GM12878 (cell line): ENCODE data around the gene LTBP3. TPM values are rescaled to one million over a fixed set of nuclear protein-coding genes. Genes with fewer than 3 reads are reported as not detected.

Experiments used
- ATAC-seq: fragments of 200-7000 bp; cut with Tn5 transposase; 3 replicates; pipeline ENCODE4 v1.9.1; 2020; ENCODE audit warnings: mild to moderate bottlenecking, moderate library complexity
- BruUV-seq: library from RNA; stranded (reverse); fragments of 400-500 nt; replicated peaks from 2 replicates; lab custom pipeline; 2021; lab: Mats Ljungman, UMichigan
- CTCF ChIA-PET: fragments of 300-600 bp; sonication (Branson Sonifier 250); formaldehyde crosslinking; extraction: SDS; loops from one replicate; lab custom pipeline; 2021; ENCODE audit warnings: inconsistent platforms; lab: Yijun Ruan, JAX
- POLR2A ChIA-PET: fragments of 350-600 bp; formaldehyde crosslinking; extraction: SDS; loops from one replicate; lab custom pipeline; 2021; ENCODE audit warnings: inconsistent platforms; lab: Charles Lee
- RAD21 ChIA-PET: fragments of 300-600 bp; sonication (Branson Sonifier 250); formaldehyde crosslinking; loops from one replicate; lab custom pipeline; 2023; ENCODE audit warnings: antibody characterized with exemption; ENCODE audit not compliant: unreplicated experiment; lab: Charles Lee
- SMC1A ChIA-PET: fragments of 300-600 bp; sonication (Branson Sonifier 250); formaldehyde crosslinking; loops from one replicate; lab custom pipeline; 2023; ENCODE audit not compliant: unreplicated experiment, uncharacterized antibody; lab: Charles Lee
- DNase-seq: peaks from one replicate; pipeline ENCODE4 v3.0.0-alpha.2; 2011; ENCODE audit warnings: low read depth, low spot score
- FAIRE-seq: peaks from 3 replicates; lab custom pipeline; 2011; peaks lifted over from hg19 to GRCh38; lab: Jason Lieb, UNC
- H2AFZ ChIP-seq: 2 replicates; pipeline ENCODE4 v1.6.0; 2011; ENCODE audit warnings: low read depth, low read length, control low read depth; ENCODE audit not compliant: control insufficient read depth
- H3K27ac ChIP-seq: 2 replicates; pipeline ENCODE4 v1.5.1; 2011; ENCODE audit warnings: control low read depth; ENCODE audit not compliant: control insufficient read depth, insufficient read depth
- H3K27me3 ChIP-seq, 2 experiments: replicated peaks in 1 of 2; 2 replicates each; pipeline versions ENCODE4 v1.6.0 to v1.6.1; 2011; ENCODE audit warnings: low read length in 1 of 2; ENCODE audit not compliant: control insufficient read depth in 2 of 2, insufficient read depth in 2 of 2
- H3K36me3 ChIP-seq, 2 experiments: 2 replicates each; pipeline ENCODE4 v1.5.1; 2011; ENCODE audit warnings: low read length in 1 of 2; ENCODE audit not compliant: control insufficient read depth in 2 of 2, insufficient read depth in 2 of 2
- H3K4me1 ChIP-seq: 2 replicates; pipeline ENCODE4 v1.6.1; 2011; ENCODE audit warnings: mild to moderate bottlenecking, low read length, moderate library complexity, mixed read lengths; ENCODE audit not compliant: control insufficient read depth, insufficient read depth
- H3K4me2 ChIP-seq: 2 replicates; pipeline ENCODE4 v1.6.0; 2011; ENCODE audit warnings: control low read depth; ENCODE audit not compliant: control insufficient read depth, insufficient read depth
- H3K4me3 ChIP-seq: fragments of 200-600 bp; sonication (generic); 2 replicates; pipeline ENCODE4 v1.5.1; 2016
- H3K79me2 ChIP-seq: 2 replicates; pipeline ENCODE4 v1.6.0; 2011; ENCODE audit warnings: low read length; ENCODE audit not compliant: control insufficient read depth, insufficient read depth
- H3K9ac ChIP-seq: 2 replicates; pipeline ENCODE4 v1.8.0; 2011; ENCODE audit warnings: low read length, control low read depth, mixed read lengths; ENCODE audit not compliant: control insufficient read depth, insufficient read depth
- H3K9me3 ChIP-seq: replicated peaks from 3 replicates; pipeline ENCODE4 v1.5.1; 2011; ENCODE audit warnings: mild to moderate bottlenecking, low read length; ENCODE audit not compliant: control insufficient read depth, insufficient read depth
- H4K20me1 ChIP-seq: 2 replicates; pipeline ENCODE4 v1.6.0; 2011; ENCODE audit not compliant: control insufficient read depth, insufficient read depth
- BACH1 ChIP-seq: fragments of 450-650 bp; IDR thresholded peaks from 2 replicates; pipeline ENCODE4 v1.6.1; 2017; ENCODE audit warnings: mild to moderate bottlenecking, borderline replicate concordance
- BHLHE40 ChIP-seq, 2 experiments: fragments of 450-650 bp in 1 of 2; IDR thresholded peaks; 2 replicates each; pipeline ENCODE4 v1.6.1; 2011 to 2017; ENCODE audit warnings: low read depth in 2 of 2, borderline replicate concordance in 1 of 2, improper control_type of control experiment in 1 of 2, low read length in 1 of 2, mild to moderate bottlenecking in 1 of 2
- CBFB ChIP-seq: IDR thresholded peaks from 2 replicates; pipeline ENCODE4 v1.6.1; 2016; ENCODE audit warnings: antibody characterized with exemption, low read depth
- DPF2 ChIP-seq: fragments of 450-650 bp; IDR thresholded peaks from 2 replicates; pipeline ENCODE4 v1.6.1; 2017; ENCODE audit warnings: mild to moderate bottlenecking
- EGR1 ChIP-seq, 2 experiments: IDR thresholded peaks; 1 replicate in 1 of 2; 2 replicates in 1 of 2; pipeline ENCODE4 v1.6.1; 2011 to 2012; ENCODE audit warnings: low read depth in 2 of 2, low read length in 2 of 2, borderline replicate concordance in 1 of 2, mild to moderate bottlenecking in 1 of 2, moderate library complexity in 1 of 2
- GATAD2B ChIP-seq: fragments of 450-650 bp; conservative IDR thresholded peaks from 2 replicates; pipeline ENCODE4 v1.6.1; 2017; ENCODE audit warnings: low read depth, mild to moderate bottlenecking, moderate library complexity
- HDGF ChIP-seq: fragments of 450-650 bp; IDR thresholded peaks from 2 replicates; pipeline ENCODE4 v1.6.1; 2016; ENCODE audit warnings: antibody characterized with exemption
- IKZF1 ChIP-seq: fragments of 450-650 bp; conservative IDR thresholded peaks from 2 replicates; pipeline ENCODE4 v1.6.1; 2017; ENCODE audit warnings: antibody characterized with exemption, mild to moderate bottlenecking
- KAT2A ChIP-seq: conservative IDR thresholded peaks from 2 replicates; pipeline ENCODE4 v1.6.1; 2011; ENCODE audit warnings: low read depth, low read length; ENCODE audit not compliant: control insufficient read depth
- LARP7 ChIP-seq: fragments of 450-650 bp; IDR thresholded peaks from 2 replicates; pipeline ENCODE4 v1.6.1; 2017; ENCODE audit warnings: mild to moderate bottlenecking
- MEF2B ChIP-seq: fragments of 450-650 bp; IDR thresholded peaks from 2 replicates; pipeline ENCODE4 v1.6.1; 2018; ENCODE audit warnings: mild to moderate bottlenecking, moderate library complexity; ENCODE audit not compliant: partially characterized antibody, poor library complexity, severe bottlenecking
- NR2F1 ChIP-seq: fragments of 450-650 bp; conservative IDR thresholded peaks from 2 replicates; pipeline ENCODE4 v1.6.1; 2017; ENCODE audit warnings: mild to moderate bottlenecking
- POLR2A ChIP-seq: IDR thresholded peaks from 2 replicates; pipeline ENCODE4 v1.6.1; 2011; ENCODE audit warnings: low read depth, mild to moderate bottlenecking, low read length
- RELA ChIP-seq: fragments of 450-650 bp; IDR thresholded peaks from 2 replicates; pipeline ENCODE4 v1.8.0; 2014; ENCODE audit warnings: borderline replicate concordance; ENCODE audit not compliant: partially characterized antibody
- RUNX3 ChIP-seq: IDR thresholded peaks from 2 replicates; pipeline ENCODE4 v1.6.1; 2012; ENCODE audit warnings: low read length, inconsistent platforms
- SIN3A ChIP-seq: IDR thresholded peaks from 2 replicates; pipeline ENCODE4 v1.6.1; 2012; ENCODE audit warnings: low read depth, low read length, improper control_type of control experiment
- SMARCA5 ChIP-seq: fragments of 450-650 bp; IDR thresholded peaks from 2 replicates; pipeline ENCODE4 v1.6.1; 2017; ENCODE audit warnings: mild to moderate bottlenecking
- SP1 ChIP-seq: IDR thresholded peaks from one replicate; pipeline ENCODE4 v1.6.1; 2011; ENCODE audit warnings: low read depth, low read length
- SREBF1 ChIP-seq: IDR thresholded peaks from 2 replicates; pipeline ENCODE4 v1.6.1; 2012; ENCODE audit warnings: mild to moderate bottlenecking, low read length
- STAT1 ChIP-seq: fragments of 450-650 bp; conservative IDR thresholded peaks from 2 replicates; pipeline ENCODE4 v1.6.1; 2014; ENCODE audit warnings: antibody characterized with exemption, mild to moderate bottlenecking
- TBL1XR1 ChIP-seq: IDR thresholded peaks from 2 replicates; pipeline ENCODE4 v1.6.1; 2012; ENCODE audit warnings: low read depth, low read length, improper control_type of control experiment
- TCF7 ChIP-seq: IDR thresholded peaks from 2 replicates; pipeline ENCODE4 v1.6.1; 2014; ENCODE audit warnings: antibody characterized with exemption, borderline replicate concordance
- ZNF207 ChIP-seq: fragments of 450-650 bp; IDR thresholded peaks from 2 replicates; pipeline ENCODE4 v1.6.1; 2014; ENCODE audit warnings: antibody characterized with exemption, mild to moderate bottlenecking, borderline replicate concordance
- ZNF217 ChIP-seq: fragments of 450-650 bp; IDR thresholded peaks from 2 replicates; pipeline ENCODE4 v1.6.1; 2017; ENCODE audit warnings: antibody characterized with exemption, mild to moderate bottlenecking
- ZSCAN29 ChIP-seq: fragments of 450-650 bp; IDR thresholded peaks from 2 replicates; pipeline ENCODE4 v1.6.1; 2017; ENCODE audit warnings: mild to moderate bottlenecking, moderate library complexity
- WGBS: methylation state at CpG from one replicate; pipeline ENCODE4 v1.1.6; 2016; ENCODE audit warnings: low lambda C conversion rate; ENCODE audit not compliant: insufficient replicate concordance, insufficient coverage; ENCODE audit errors: missing lambda C conversion rate; 5-methylcytosine and 5-hydroxymethylcytosine counted together
- in situ Hi-C: fragments of 300-500 bp; cut with MboI; formaldehyde crosslinking; loops from 9 replicates; pipeline ENCODE4 v1.14.3; 2018; ENCODE audit warnings: mixed read lengths
- intact Hi-C: fragments of 100-400 bp; cut with micrococcal nuclease; formaldehyde crosslinking; loops from one replicate; pipeline ENCODE4 v1.14.2; 2022; ENCODE audit not compliant: unreplicated experiment
- polyA plus RNA-seq, 11 experiments: library from polyadenylated mRNA; depleted of rRNA in 4 of 11; unstranded in 6 of 11; stranded (reverse) in 5 of 11; fragments of >200 nt; fragmentation: Nextera tagmentation in 4 of 11; fragmentation: Illumina TruSeq in 1 of 11; extraction: Ambion mirVana in 4 of 11; extraction: Trizol in 1 of 11; gene quantifications; 1 replicate in 1 of 11; 2 replicates in 10 of 11; pipeline versions ENCODE4 v1.2.1 to v1.2.3, GENCODE V29; 2011 to 2016; ENCODE audit warnings: inconsistent platforms in 2 of 11, missing spikeins in 2 of 11, low read depth in 1 of 11
- total RNA-seq, 4 experiments: library from RNA; depleted of rRNA in 3 of 4; stranded (reverse); fragments of >200 nt in 3 of 4; fragmentation: Illumina TruSeq in 1 of 4; extraction: Trizol in 1 of 4; gene quantifications; 2 replicates each; pipeline versions ENCODE4 v1.2.1 to v1.2.3, GENCODE V29; 2013 to 2021
- TF ChIP-seq, protein P1 (sequence below): IDR thresholded peaks from 2 replicates; pipeline ENCODE4 v1.6.1; 2011; ENCODE audit warnings: borderline replicate concordance, low read depth, mild to moderate bottlenecking, moderate library complexity, mixed read lengths, low read length; ENCODE audit not compliant: insufficient read depth; ENCODE audit errors: extremely low read length

LTBP3 gene
- total and polyA plus RNA-seq, 10 of the 15 experiments (the other 5 are each of a cell fraction or from before 2014, with no cell fraction given): 2.2 to 12.2 (median 6.2) TPM; not detected in 2

DNA sequence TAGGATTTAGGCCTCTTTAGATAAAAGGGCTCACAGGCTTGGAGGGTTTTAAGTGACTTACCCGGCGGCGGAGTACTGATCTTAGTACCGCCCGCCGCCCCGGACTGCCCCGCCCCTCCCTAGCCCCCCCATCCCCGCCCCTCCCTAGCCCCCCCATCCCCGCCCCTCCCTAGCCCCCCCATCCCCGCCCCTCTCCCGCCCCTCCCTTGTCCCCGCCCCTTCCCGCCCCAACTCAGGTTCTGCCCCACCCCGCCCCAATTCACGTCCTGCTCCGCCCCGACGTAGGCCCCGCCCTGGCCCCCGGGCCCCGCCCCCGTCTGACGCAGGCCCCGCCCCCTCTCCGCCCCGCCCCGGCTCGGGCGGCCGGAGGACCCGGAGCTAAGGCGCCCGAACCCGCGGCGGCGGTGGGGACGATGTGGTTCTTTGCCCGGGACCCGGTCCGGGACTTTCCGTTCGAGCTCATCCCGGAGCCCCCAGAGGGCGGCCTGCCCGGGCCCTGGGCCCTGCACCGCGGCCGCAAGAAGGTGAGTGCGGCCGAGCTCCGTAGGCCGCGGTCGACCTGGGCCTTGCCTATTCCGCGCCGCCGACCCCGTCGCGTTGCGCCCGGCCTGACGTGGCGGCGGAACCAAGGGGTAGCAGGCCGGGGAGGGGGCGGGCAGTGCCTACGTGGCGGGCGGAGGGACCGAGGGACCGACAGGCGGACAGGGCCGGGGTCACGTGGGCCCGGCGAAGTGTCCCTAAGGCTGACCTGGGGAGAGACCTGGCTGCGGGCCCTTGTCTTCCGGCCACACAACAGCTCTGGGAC lies 33.2 kb downstream of the LTBP3 start, which contains the start of gene SCYL1:
SCYL1 (plus strand) TSS at position 343 of the 805 bp plus-strand sequence; CDS start at position 414, 71 bp downstream.
- Histone ChIP-seq H4K20me1 (no peaks in the 10 kb centered on the region), H3K79me2 (peaks cover 15% of the 10 kb centered on the region), H2AFZ (peak within 1 kb of the TSS; percentile 80), H3K4me3 (peak within 1 kb of the TSS; percentile 85), H3K9me3 (no peaks in the 10 kb centered on the region), H3K27me3 (no peaks in the 10 kb centered on the region), H3K4me2 (peak within 1 kb of the TSS; percentile 96), H3K4me1 (peaks cover 25% of the 10 kb centered on the region), H3K36me3 (peaks cover 0 to 16% of the 10 kb centered on the region in 2 experiments; a peak in 3 of 4 replicates), H3K9ac (peak within 1 kb of the TSS; percentile 82), H3K27ac (peak within 1 kb of the TSS; percentile 54)
- peak; percentile 86 for ATAC-seq
- SMC1A ChIA-PET: interaction anchor here (0.7 to 2.1 kb wide), 2 partner anchors 15 kb away, joined by 3 to 7 read pairs; no protein-coding TSS in a partner anchor
- no peak for FAIRE-seq
- RAD21 ChIA-PET: interaction anchor here (0.6 to 2.0 kb wide), 10 partner anchors 15 to 1788 kb away, joined by 3 to 8 read pairs (median 4); partner anchors contain the start of gene FAM89B
- BruUV-seq: no TSS peak
- CTCF ChIA-PET: interaction anchor here (0.6 to 3.5 kb wide), 7 partner anchors 16 to 195 kb away, joined by 3 to 18 read pairs (median 5); no protein-coding TSS in a partner anchor
- WGBS: 2% methylated on average over 49 of the region's 82 CpGs
- intact Hi-C loops (no loop called here), in situ Hi-C loops (no loop called here)
- POLR2A ChIA-PET: interaction anchor here (0.8 to 2.5 kb wide), 9 partner anchors 11 to 144 kb away, joined by 3 to 13 read pairs (median 4); partner anchors contain the start of genes PCNX3 and ZNRD2
- DNase-seq: no peak
- TF ChIP-seq HDGF (no peak), SIN3A (peak; percentile 69), SREBF1 (no peak), BHLHE40 (IDR thresholded peaks at IDR 0.05; ENCODE audit: borderline replicate concordance in 1 of 2, low read depth in 2 of 2, low read length in 1 of 2) (peak in 1 of 2 experiments; percentile 68; a peak in 1 of 4 replicates), ZNF207 (0 out of 2 replicates have a peak, but pooled peaks have one; percentile 56), SP1 (peak; percentile 46), ZSCAN29 (peak; percentile 68; the same call in 1 of the 2 replicates), DPF2 (peak; percentile 84), NR2F1 (peak; percentile 74), IKZF1 (peak; percentile 66), LARP7 (peak; percentile 95), BACH1 (peak; percentile 68; the same call in 1 of the 2 replicates), GATAD2B (peak; percentile 97), CBFB (no peak), RELA (no peak), KAT2A (no peak), RUNX3 (peak; percentile 19; the same call in 1 of the 2 replicates), TCF7 (no peak), STAT1 (0 out of 2 replicates have a peak, but pooled peaks have one; percentile 58), MEF2B (no peak), POLR2A (peak; percentile 74), TBL1XR1 (no peak), EGR1 (IDR thresholded peaks at IDR 0.05; ENCODE audit: borderline replicate concordance in 1 of 2, low read depth in 2 of 2, low read length in 2 of 2) (0 out of 3 replicates have a peak, but pooled peaks of 1 of the 2 experiments have one; percentile 1), ZNF217 (peak; percentile 48; the same call in 1 of the 2 replicates), SMARCA5 (peak; percentile 92)
- TF ChIP-seq, protein P1, sequence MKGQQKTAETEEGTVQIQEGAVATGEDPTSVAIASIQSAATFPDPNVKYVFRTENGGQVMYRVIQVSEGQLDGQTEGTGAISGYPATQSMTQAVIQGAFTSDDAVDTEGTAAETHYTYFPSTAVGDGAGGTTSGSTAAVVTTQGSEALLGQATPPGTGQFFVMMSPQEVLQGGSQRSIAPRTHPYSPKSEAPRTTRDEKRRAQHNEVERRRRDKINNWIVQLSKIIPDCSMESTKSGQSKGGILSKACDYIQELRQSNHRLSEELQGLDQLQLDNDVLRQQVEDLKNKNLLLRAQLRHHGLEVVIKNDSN: peak; percentile 87
